ENCODE results near the gene NRGN. TPM values are rescaled to one million over a fixed set of nuclear protein-coding genes. Genes with fewer than 3 reads are reported as not detected.

NRGN gene
- polyA plus RNA-seq, 1 experiment: 3.4 TPM

DNA sequence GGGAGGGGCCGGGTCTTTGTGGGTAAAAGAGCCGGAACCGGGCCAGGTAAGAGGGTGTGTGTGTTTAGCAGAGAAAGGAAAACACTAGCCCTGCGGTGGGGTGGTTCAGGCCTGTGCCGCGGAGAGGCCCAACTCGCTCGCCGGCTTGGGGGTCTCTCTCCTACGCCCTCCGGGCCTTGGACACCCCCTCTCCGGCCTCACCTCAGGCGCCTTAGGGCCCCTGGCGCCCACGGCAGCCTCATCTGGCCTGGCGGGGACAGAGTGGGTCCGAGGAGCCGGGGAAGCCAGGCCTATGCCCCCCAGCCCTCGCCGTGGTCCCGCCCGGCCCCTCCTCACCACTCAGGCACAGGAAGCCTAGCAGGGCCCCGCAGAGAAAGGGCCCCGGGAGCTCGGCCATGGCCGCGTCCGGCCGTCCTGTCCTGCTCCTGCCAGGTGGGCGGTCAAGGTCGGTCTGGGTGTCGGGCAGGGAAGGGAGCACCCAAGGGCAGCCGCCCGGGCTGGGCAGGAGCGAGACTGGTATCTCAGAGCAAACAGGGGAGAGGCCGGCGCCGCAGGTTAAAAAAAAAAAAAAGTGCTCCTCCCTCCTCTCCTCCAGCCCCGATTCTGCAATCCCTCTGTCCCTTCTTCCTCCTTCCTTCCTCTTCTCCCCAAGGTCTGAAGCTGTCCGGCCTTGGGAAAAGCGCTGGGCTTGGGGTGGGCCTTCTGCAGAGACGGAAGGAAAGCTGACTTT, 12.2 kb downstream of the NRGN start, which contains the start of gene VSIG2:
TSS of gene VSIG2 (minus strand) at position 515 of the 730 bp plus-strand sequence. CDS start at position 397, 118 bp downstream.
- CTCF ChIA-PET: interaction anchor here (0.8 to 2.8 kb wide), 7 partner anchors 11 to 108 kb away, joined by 4 to 19 read pairs (median 8); partner anchors contain the start of genes ESAM and NRGN
- DNase-seq (ENCODE audit: low read depth, low spot score): no peak
- TF ChIP-seq, protein P1, sequence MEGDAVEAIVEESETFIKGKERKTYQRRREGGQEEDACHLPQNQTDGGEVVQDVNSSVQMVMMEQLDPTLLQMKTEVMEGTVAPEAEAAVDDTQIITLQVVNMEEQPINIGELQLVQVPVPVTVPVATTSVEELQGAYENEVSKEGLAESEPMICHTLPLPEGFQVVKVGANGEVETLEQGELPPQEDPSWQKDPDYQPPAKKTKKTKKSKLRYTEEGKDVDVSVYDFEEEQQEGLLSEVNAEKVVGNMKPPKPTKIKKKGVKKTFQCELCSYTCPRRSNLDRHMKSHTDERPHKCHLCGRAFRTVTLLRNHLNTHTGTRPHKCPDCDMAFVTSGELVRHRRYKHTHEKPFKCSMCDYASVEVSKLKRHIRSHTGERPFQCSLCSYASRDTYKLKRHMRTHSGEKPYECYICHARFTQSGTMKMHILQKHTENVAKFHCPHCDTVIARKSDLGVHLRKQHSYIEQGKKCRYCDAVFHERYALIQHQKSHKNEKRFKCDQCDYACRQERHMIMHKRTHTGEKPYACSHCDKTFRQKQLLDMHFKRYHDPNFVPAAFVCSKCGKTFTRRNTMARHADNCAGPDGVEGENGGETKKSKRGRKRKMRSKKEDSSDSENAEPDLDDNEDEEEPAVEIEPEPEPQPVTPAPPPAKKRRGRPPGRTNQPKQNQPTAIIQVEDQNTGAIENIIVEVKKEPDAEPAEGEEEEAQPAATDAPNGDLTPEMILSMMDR (IDR thresholded peaks at IDR 0.05; ENCODE audit: low read depth, low read length): no peak
- Histone ChIP-seq H3K27me3 (ENCODE audit: control insufficient read depth, insufficient read depth, low read length) (peaks cover 8% of the 10 kb centered on the region), H3K27ac (ENCODE audit: low read depth, low read length) (no peak within 1 kb of the TSS), H3K9me3 (ENCODE audit: control insufficient read depth, insufficient read depth, low read length) (no peaks in the 10 kb centered on the region), H3K4me3 (ENCODE audit: low read depth, low read length) (no peak within 1 kb of the TSS)
- POLR2A ChIA-PET: no interaction called here

DNA sequence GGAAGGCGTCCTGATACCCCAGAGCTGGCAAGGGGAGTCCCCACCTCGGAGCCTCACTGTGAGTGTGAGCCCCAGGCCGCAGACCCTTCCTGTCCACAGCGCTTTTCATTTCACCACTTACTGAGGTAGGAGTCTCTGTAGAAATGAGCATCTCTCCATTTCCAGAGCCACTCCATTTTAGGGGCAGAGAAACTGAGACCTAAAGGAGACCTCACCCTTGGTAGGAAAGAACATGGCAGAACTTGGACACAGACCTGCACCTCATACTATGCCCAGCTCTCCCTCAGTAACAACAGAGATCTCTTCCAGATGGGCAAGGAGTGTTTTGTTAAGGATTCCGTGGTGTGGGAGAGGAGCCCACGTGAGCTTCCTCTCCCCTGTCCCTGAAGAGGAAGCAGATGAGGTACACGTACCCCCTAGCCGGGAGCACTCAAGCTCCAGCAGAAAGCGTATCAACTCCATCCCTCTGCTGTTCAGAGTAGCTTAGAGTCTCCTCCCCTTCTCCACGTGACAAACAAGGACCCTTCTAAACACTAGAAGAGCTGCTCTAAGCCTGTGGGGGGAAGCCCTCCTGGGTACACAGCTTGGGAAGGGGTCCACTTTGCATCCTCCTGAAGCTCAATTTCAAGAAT, 12.8 kb downstream of the NRGN start:
- H3K27ac ChIP-seq (ENCODE audit: low read depth, low read length): no peak overlapping the region
- no peaks in the 10 kb centered on the region for H3K9me3 ChIP-seq (ENCODE audit: control insufficient read depth, insufficient read depth, low read length)
- H3K27me3 ChIP-seq (ENCODE audit: control insufficient read depth, insufficient read depth, low read length): peaks cover 11% of the 10 kb centered on the region
- TF ChIP-seq, protein P1 (IDR thresholded peaks at IDR 0.05; ENCODE audit: low read depth, low read length): no peak
- DNase-seq (ENCODE audit: low read depth, low spot score): no peak
- no peak overlapping the region for H3K4me3 ChIP-seq (ENCODE audit: low read depth, low read length)
- ChIA-PET CTCF (interaction anchor here (1.2 to 2.8 kb wide), 6 partner anchors 11 to 124 kb away, joined by 3 to 19 read pairs (median 8); partner anchors contain the start of gene ESAM), POLR2A (no interaction called here)

DNA sequence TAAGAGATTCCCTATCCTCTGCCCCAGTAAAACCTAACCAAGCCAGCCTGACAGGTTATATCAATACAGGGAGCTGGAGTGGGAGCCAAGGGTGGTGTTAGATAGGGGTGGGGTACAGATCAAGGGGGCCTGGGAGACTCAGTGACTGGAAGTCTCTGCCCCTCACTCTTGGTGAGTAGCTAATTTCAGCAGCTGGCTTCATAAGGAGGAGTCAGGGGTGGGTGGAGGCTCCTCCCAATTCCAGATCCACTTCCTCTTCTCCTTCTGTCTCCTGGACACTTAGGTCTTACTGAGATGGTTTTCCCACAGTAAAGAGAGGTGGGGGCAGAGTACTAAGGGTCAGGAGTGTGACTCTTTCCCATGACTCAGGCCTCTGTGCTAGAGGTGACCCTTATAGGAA, 13.5 kb downstream of the NRGN start:
- H3K4me3 ChIP-seq (ENCODE audit: low read depth, low read length): no peak overlapping the region
- H3K27me3 ChIP-seq (ENCODE audit: control insufficient read depth, insufficient read depth, low read length): peaks cover 11% of the 10 kb centered on the region
- H3K27ac ChIP-seq (ENCODE audit: low read depth, low read length): no peak overlapping the region
- POLR2A ChIA-PET: no interaction called here
- no peak for DNase-seq (ENCODE audit: low read depth, low spot score)
- H3K9me3 ChIP-seq (ENCODE audit: control insufficient read depth, insufficient read depth, low read length): no peaks in the 10 kb centered on the region
- CTCF ChIA-PET: interaction anchor here (0.5 to 2.8 kb wide), 6 partner anchors 10 to 123 kb away, joined by 3 to 19 read pairs (median 8); partner anchors contain the start of gene ESAM
- TF ChIP-seq, protein P1 (IDR thresholded peaks at IDR 0.05; ENCODE audit: low read depth, low read length): no peak

DNA sequence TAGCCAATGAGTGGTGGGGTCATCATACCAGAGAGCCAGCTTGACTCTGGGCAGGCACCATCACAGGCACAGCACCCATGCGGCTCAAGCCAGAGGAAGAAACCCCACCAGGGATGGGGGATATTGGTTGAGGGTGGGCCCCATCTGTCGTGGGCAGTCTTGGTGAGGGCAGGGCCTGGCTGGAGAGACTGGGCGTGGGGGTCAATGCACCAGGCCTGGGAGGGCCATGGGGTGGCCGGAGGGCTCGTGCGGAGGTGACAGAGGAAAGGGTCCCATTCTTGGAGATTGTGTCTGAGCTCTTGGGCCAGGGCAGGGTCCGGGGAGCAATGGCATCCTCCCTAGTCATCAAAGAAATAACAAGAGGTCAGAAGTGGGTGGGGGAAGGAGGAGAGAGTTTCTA, 13.9 kb downstream of the NRGN start:
- no peaks in the 10 kb centered on the region for H3K9me3 ChIP-seq (ENCODE audit: control insufficient read depth, insufficient read depth, low read length)
- POLR2A ChIA-PET: no interaction called here
- DNase-seq (ENCODE audit: low read depth, low spot score): no peak
- CTCF ChIA-PET: interaction anchor here (0.5 to 2.4 kb wide), 4 partner anchors 10 to 123 kb away, joined by 3 to 19 read pairs (median 6); partner anchors contain the start of gene ESAM
- H3K4me3 ChIP-seq (ENCODE audit: low read depth, low read length): no peak overlapping the region
- H3K27ac ChIP-seq (ENCODE audit: low read depth, low read length): no peak overlapping the region
- TF ChIP-seq, protein P1 (IDR thresholded peaks at IDR 0.05; ENCODE audit: low read depth, low read length): no peak
- peaks cover 11% of the 10 kb centered on the region for H3K27me3 ChIP-seq (ENCODE audit: control insufficient read depth, insufficient read depth, low read length)

DNA sequence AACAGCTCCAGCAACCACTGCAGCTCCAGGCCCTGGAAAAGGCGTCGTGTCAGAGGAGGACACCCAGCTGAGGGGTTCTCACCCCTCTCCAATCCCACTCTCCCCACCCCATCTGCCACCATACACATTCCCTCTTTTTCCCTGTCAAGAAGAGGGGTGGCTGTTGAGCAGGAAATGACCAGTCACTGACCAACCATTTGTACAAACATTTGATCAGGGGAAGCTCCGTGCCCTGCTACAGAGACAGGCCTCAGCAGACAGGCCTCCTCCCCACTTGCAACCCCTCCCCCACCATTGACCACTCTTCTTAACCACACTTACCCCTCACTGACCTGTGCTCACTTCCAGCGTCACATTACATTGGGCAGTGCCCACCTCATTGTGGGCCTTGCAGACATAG, 14.6 kb downstream of the NRGN start:
- no peak overlapping the region for H3K27ac ChIP-seq (ENCODE audit: low read depth, low read length)
- TF ChIP-seq, protein P1 (IDR thresholded peaks at IDR 0.05; ENCODE audit: low read depth, low read length): no peak
- H3K4me3 ChIP-seq (ENCODE audit: low read depth, low read length): no peak overlapping the region
- POLR2A ChIA-PET: no interaction called here
- CTCF ChIA-PET: interaction anchor here (2.4 to 2.5 kb wide), 3 partner anchors 8 to 110 kb away, joined by 8 to 19 read pairs (median 9); partner anchors contain the start of gene ESAM
- peaks cover under 1% of the 10 kb centered on the region; the same call in 1 of the 2 replicates for H3K9me3 ChIP-seq (ENCODE audit: control insufficient read depth, insufficient read depth, low read length)
- H3K27me3 ChIP-seq (ENCODE audit: control insufficient read depth, insufficient read depth, low read length): peaks cover 11% of the 10 kb centered on the region
- DNase-seq (ENCODE audit: low read depth, low spot score): no peak

All from AG04450 (cell line).